OCI-LY1 (cell line): ENCODE results near the gene ESRP2.

Experiments used
- EZH2 ChIP-seq: fragments of 200-600 bp; sonication (generic), shearing (Covaris generic); IDR thresholded peaks from 2 replicates; pipeline ENCODE4 v1.8.0; 2017; ENCODE audit warnings: borderline replicate concordance, mixed run types, mild to moderate bottlenecking, antibody characterized with exemption, low read length, moderate library complexity, mixed read lengths
- TF ChIP-seq, protein P1 (sequence below): fragments of 200-600 bp; sonication (generic), shearing (Covaris generic); IDR thresholded peaks from 2 replicates; pipeline ENCODE4 v1.5.1; 2017; ENCODE audit warnings: mild to moderate bottlenecking, antibody characterized with exemption, low read length, moderate library complexity, mixed read lengths

DNA sequence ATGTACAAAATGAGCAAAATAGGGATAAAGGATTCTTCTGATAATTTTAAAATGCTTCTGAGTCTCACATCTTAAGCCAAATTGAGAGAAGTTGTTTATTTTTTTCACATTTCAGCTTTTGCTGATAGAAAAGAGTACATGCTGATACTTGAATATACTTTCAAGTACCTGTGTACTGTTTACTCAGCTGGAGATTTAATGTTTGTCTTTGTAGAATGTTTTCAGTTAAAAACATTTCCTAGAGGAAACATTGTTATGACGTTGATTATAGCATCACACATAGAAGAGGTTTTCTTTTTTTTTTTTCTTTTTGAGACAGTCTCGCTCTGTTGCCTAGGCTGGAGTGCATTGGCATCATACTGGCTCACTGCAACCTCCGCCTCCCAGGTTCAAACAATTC lies 19.7 kb downstream of the ESRP2 start:
- TF ChIP-seq, protein P1, sequence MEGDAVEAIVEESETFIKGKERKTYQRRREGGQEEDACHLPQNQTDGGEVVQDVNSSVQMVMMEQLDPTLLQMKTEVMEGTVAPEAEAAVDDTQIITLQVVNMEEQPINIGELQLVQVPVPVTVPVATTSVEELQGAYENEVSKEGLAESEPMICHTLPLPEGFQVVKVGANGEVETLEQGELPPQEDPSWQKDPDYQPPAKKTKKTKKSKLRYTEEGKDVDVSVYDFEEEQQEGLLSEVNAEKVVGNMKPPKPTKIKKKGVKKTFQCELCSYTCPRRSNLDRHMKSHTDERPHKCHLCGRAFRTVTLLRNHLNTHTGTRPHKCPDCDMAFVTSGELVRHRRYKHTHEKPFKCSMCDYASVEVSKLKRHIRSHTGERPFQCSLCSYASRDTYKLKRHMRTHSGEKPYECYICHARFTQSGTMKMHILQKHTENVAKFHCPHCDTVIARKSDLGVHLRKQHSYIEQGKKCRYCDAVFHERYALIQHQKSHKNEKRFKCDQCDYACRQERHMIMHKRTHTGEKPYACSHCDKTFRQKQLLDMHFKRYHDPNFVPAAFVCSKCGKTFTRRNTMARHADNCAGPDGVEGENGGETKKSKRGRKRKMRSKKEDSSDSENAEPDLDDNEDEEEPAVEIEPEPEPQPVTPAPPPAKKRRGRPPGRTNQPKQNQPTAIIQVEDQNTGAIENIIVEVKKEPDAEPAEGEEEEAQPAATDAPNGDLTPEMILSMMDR: no peak
- TF ChIP-seq EZH2: no peak
